Spleen (tissue), 11 donors: ENCODE measurements around the gene POLD3. TPM values are rescaled to one million over a fixed set of nuclear protein-coding genes. Genes with fewer than 3 reads are reported as not detected.

Source experiments
- DNase-seq: peaks from one replicate; pipeline ENCODE4 v3.0.0-alpha.2; 2020
- H3K27ac ChIP-seq, 8 donors: fragments of 200-600 bp; sonication (generic) in 7 of 8; 1 replicate in 4 of 8; 2 replicates in 4 of 8; pipeline versions ENCODE4 v1.5.0 to v1.8.0; 2016 to 2021; ENCODE audit warnings: inconsistent platforms in 4 of 8, mild to moderate bottlenecking in 4 of 8, moderate library complexity in 1 of 8
- H3K27me3 ChIP-seq, 7 donors: fragments of 200-600 bp; sonication (generic) in 6 of 7; replicated peaks in 1 of 7; 1 replicate in 4 of 7; 2 replicates in 3 of 7; pipeline versions ENCODE4 v1.5.0 to v1.8.0; 2016 to 2021; ENCODE audit warnings: inconsistent platforms in 3 of 7, mild to moderate bottlenecking in 1 of 7
- H3K36me3 ChIP-seq, 6 donors: fragments of 200-600 bp; sonication (generic) in 5 of 6; 1 replicate in 4 of 6; 2 replicates in 2 of 6; pipeline versions ENCODE4 v1.5.0 to v1.8.0; 2016 to 2021; ENCODE audit warnings: inconsistent platforms in 2 of 6
- H3K4me1 ChIP-seq, 6 donors: fragments of 200-600 bp; sonication (generic) in 5 of 6; 1 replicate in 3 of 6; 2 replicates in 3 of 6; pipeline versions ENCODE4 v1.5.0 to v1.8.0; 2016 to 2021; ENCODE audit warnings: inconsistent platforms in 3 of 6
- H3K4me3 ChIP-seq, 8 donors: fragments of 200-600 bp; sonication (generic) in 7 of 8; 1 replicate in 4 of 8; 2 replicates in 4 of 8; pipeline versions ENCODE4 v1.5.0 to v1.8.0; 2016 to 2021; ENCODE audit warnings: inconsistent platforms in 4 of 8, mild to moderate bottlenecking in 4 of 8, moderate library complexity in 2 of 8
- H3K9me3 ChIP-seq, 8 donors: fragments of 200-600 bp; sonication (generic) in 7 of 8; 1 replicate in 4 of 8; 2 replicates in 4 of 8; pipeline versions ENCODE4 v1.5.0 to v1.8.0; 2016 to 2021; ENCODE audit warnings: inconsistent platforms in 4 of 8
- CTCF ChIP-seq, 11 experiments: fragments of 200-600 bp in 7 of 11; fragments of 450-650 bp in 4 of 11; sonication (generic) in 4 of 11; IDR thresholded peaks in 8 of 11; conservative IDR thresholded peaks in 3 of 11; 1 replicate in 7 of 11; 2 replicates in 4 of 11; pipeline versions ENCODE4 v1.4.0 to v1.8.0; 2016 to 2021; ENCODE audit warnings: antibody characterized with exemption in 11 of 11, inconsistent platforms in 4 of 11, mild to moderate bottlenecking in 1 of 11
- POLR2A ChIP-seq, 3 donors: fragments of 450-650 bp; IDR thresholded peaks; one replicate each; pipeline ENCODE4 v1.5.1; 2017; ENCODE audit warnings: antibody characterized with exemption in 3 of 3, mild to moderate bottlenecking in 1 of 3
- POLR2AphosphoS5 ChIP-seq, 3 donors: sonication (generic); formaldehyde crosslinking; IDR thresholded peaks; one replicate each; pipeline ENCODE4 v1.5.1; 2017; ENCODE audit warnings: antibody characterized with exemption in 3 of 3
- WGBS, 5 donors: extraction: QIAGEN DNeasy Blood & Tissue Kit in 3 of 5; methylation state at CpG; one replicate each; pipeline versions ENCODE4 v1.1.5 to v1.1.7; 2013 to 2018; 5-methylcytosine and 5-hydroxymethylcytosine counted together
- intact Hi-C: fragments of 100-400 bp; cut with DNase I; formaldehyde crosslinking; loops from one replicate; pipeline ENCODE4 v1.15.0; 2023; ENCODE audit warnings: low total_unique reads
- polyA plus RNA-seq, 3 donors: library from polyadenylated mRNA; stranded (reverse); fragments of 200-250 nt; gene quantifications; one replicate each; pipeline ENCODE4 v1.2.1, GENCODE V29; 2013
- total RNA-seq, 7 donors: library from RNA; depleted of rRNA in 3 of 7; stranded (reverse); fragments of >200 nt in 3 of 7; fragmentation: NEBNext Ultra II Directional in 4 of 7; extraction: Animal tissue kit (Norgen Biotek cat#: 25700) in 4 of 7; gene quantifications; one replicate each; pipeline versions ENCODE4 v1.1.0 to v1.2.1, GENCODE V29; 2016 to 2021
- donor health status: healthy with polysubstance abuse.
- donor health status: DM: no; HTN: no; CAD: no; lungs with moderate emphysema.
- donor health status: DM: no; HTN: no; CAD: no.
- donor health status: Bipolar disorder and iron deficiency.
- donor health status: healthy.
- donor health status: DM: no; HTN: no; CAD: no.
- donor health status: DM: yes; HTN: yes; CAD: no.

Gene POLD3
- total and polyA plus RNA-seq, 10 donors = 5.0 to 23.1 (median 16.6) TPM

GRCh38 chr11:74577181-74577580 is 15.2 kb upstream of the POLD3 start:
- WGBS, 5 donors = 80 to 93% (median 87%) methylated on average over 4 of the region's 4 CpGs

GRCh38 chr11:74577624-74578396 is 14.6 kb upstream of the POLD3 start:
- Histone ChIP-seq H3K4me1 (no peaks in the 10 kb centered on the region), H3K4me3 (no peak overlapping the region), H3K27ac (no peak overlapping the region), H3K9me3 (no peaks in the 10 kb centered on the region), H3K36me3 (no peaks in the 10 kb centered on the region), H3K27me3 (peaks cover 0 to 8% (median 0%) of the 10 kb centered on the region in 7 donors)
- DNase-seq = no peak
- TF ChIP-seq POLR2A (IDR thresholded peaks at IDR 0.05) (no peak), CTCF (IDR thresholded peaks at IDR 0.05 in 8 of 11, conservative IDR thresholded peaks at IDR 0.05 in 3 of 11) (no peak), POLR2AphosphoS5 (IDR thresholded peaks at IDR 0.05) (no peak)
- 70 to 88% (median 75%) methylated on average over 6 of the region's 6 CpGs for WGBS, 5 donors
- intact Hi-C loops = no loop called here

More at GRCh38 chr11:74577181-74577580, 15.2 kb upstream of the POLD3 start:
- H3K27me3 ChIP-seq = peaks cover 0 to 13% (median 0%) of the 10 kb centered on the region in 7 donors
- H3K27ac ChIP-seq = no peak overlapping the region
- no peak for DNase-seq
- no peaks in the 10 kb centered on the region for H3K4me1 ChIP-seq
- no peak for TF ChIP-seq CTCF (IDR thresholded peaks at IDR 0.05 in 8 of 11, conservative IDR thresholded peaks at IDR 0.05 in 3 of 11)
- TF ChIP-seq POLR2AphosphoS5 (IDR thresholded peaks at IDR 0.05) = no peak
- no peak for TF ChIP-seq POLR2A (IDR thresholded peaks at IDR 0.05)
- H3K4me3 ChIP-seq = no peak overlapping the region
- intact Hi-C loops = no loop called here
- H3K9me3 ChIP-seq = no peaks in the 10 kb centered on the region
- H3K36me3 ChIP-seq = no peaks in the 10 kb centered on the region

- no peaks in the 10 kb centered on the region for H3K9me3 ChIP-seq
- 75 to 86% (median 80%) methylated on average over 6 of the region's 6 CpGs for WGBS, 5 donors
These were observed 12.7 kb upstream of the POLD3 start for GRCh38 chr11:74579577-74580270.

More at GRCh38 chr11:74579577-74580270, 12.7 kb upstream of the POLD3 start:
- Histone ChIP-seq H3K36me3 (no peaks in the 10 kb centered on the region), H3K4me3 (no peak overlapping the region), H3K4me1 (no peaks in the 10 kb centered on the region), H3K27me3 (no peaks in the 10 kb centered on the region), H3K27ac (no peak overlapping the region)
- no peak for DNase-seq
- intact Hi-C loops = no loop called here
- TF ChIP-seq CTCF (IDR thresholded peaks at IDR 0.05 in 8 of 11, conservative IDR thresholded peaks at IDR 0.05 in 3 of 11) = no peak
- TF ChIP-seq POLR2A (IDR thresholded peaks at IDR 0.05) = no peak
- TF ChIP-seq POLR2AphosphoS5 (IDR thresholded peaks at IDR 0.05) = no peak
